Stimulated activated naive CD8-positive, alpha-beta T cell treated with anti-CD3 and anti-CD28 coated beads, Interleukin-15, Interleukin-2, amounts not matched to agents 100 U/mL and 50 U/mL, for 24 hours (primary cell): ENCODE results near the gene SLC35F3.
"Not testable (repeated sequence)": the region's sequence is repeated elsewhere in the genome, so short reads cannot be mapped to it uniquely, and the experiment has no call there.

Experiments used
- ATAC-seq: fragments of 150-1000 bp; cut with Tn5 transposase; one replicate; pipeline ENCODE4 v1.10.0; 2021
- DNase-seq: peaks from one replicate; pipeline ENCODE4 v3.0.0; 2021

Gene SLC35F3

GRCh38 chr1:234143681-234144080 is 239.2 kb downstream of the SLC35F3 start:
- no peak for DNase-seq
- ATAC-seq: no peak

GRCh38 chr1:234144901-234145300 is 240.4 kb downstream of the SLC35F3 start:
- no peak for ATAC-seq
- no peak for DNase-seq

GRCh38 chr1:234148350-234148749 is 243.9 kb downstream of the SLC35F3 start:
- DNase-seq: no peak
- no peak for ATAC-seq

GRCh38 chr1:234148816-234149215 is 244.3 kb downstream of the SLC35F3 start:
- no peak for DNase-seq
- ATAC-seq: no peak

- DNase-seq (no peak), ATAC-seq (no peak)
Observed at GRCh38 chr1:234149217-234149616, 244.7 kb downstream of the SLC35F3 start.

- ATAC-seq (no peak), DNase-seq (no peak)
Observed at GRCh38 chr1:234150892-234151291, 246.4 kb downstream of the SLC35F3 start.

- not testable (repeated sequence) for ATAC-seq, DNase-seq
Observed at GRCh38 chr1:234152344-234152743, 247.9 kb downstream of the SLC35F3 start.

GRCh38 chr1:234154320-234155251 is 250.1 kb downstream of the SLC35F3 start:
- DNase-seq: no peak
- no peak for ATAC-seq

- no peak for ATAC-seq
Observed at GRCh38 chr1:234162661-234163060, 258.2 kb downstream of the SLC35F3 start.

GRCh38 chr1:234163267-234163919 is 258.9 kb downstream of the SLC35F3 start:
- ATAC-seq (no peak), DNase-seq (no peak)

More at GRCh38 chr1:234162661-234163060, 258.2 kb downstream of the SLC35F3 start:
- DNase-seq: no peak

GRCh38 chr1:234164098-234164709 is 259.7 kb downstream of the SLC35F3 start:
- ATAC-seq (no peak), DNase-seq (no peak)

- ATAC-seq (no peak), DNase-seq (no peak)
Observed at GRCh38 chr1:234168061-234168724, 263.7 kb downstream of the SLC35F3 start.

- DNase-seq (no peak), ATAC-seq (no peak)
Observed at GRCh38 chr1:234169161-234169849, 264.8 kb downstream of the SLC35F3 start.

- ATAC-seq (no peak), DNase-seq (no peak)
Observed at GRCh38 chr1:234170067-234170466, 265.6 kb downstream of the SLC35F3 start.

GRCh38 chr1:234170622-234171021 is 266.1 kb downstream of the SLC35F3 start:
- peak; percentile 28 for ATAC-seq
- no peak for DNase-seq

GRCh38 chr1:234173968-234174367 is 269.5 kb downstream of the SLC35F3 start:
- ATAC-seq: no peak
- DNase-seq: no peak

- ATAC-seq: no peak
- DNase-seq: no peak
Observed at GRCh38 chr1:234175363-234175762, 270.9 kb downstream of the SLC35F3 start.

GRCh38 chr1:234176000-234176399 is 271.5 kb downstream of the SLC35F3 start:
- DNase-seq (no peak), ATAC-seq (no peak)

- not testable (repeated sequence) for ATAC-seq, DNase-seq
Observed at GRCh38 chr1:234176847-234177246, 272.4 kb downstream of the SLC35F3 start.

- ATAC-seq (no peak), DNase-seq (no peak)
Observed at GRCh38 chr1:234185438-234185837, 281.0 kb downstream of the SLC35F3 start.

- DNase-seq: no peak
- peak; percentile 52 for ATAC-seq
Observed at GRCh38 chr1:234186037-234186688, 281.7 kb downstream of the SLC35F3 start.
